Naive thymus-derived CD4-positive, alpha-beta T cell (primary cell): ENCODE results near the gene TMEM63B. TPM values are rescaled to one million over a fixed set of nuclear protein-coding genes. Genes with fewer than 3 reads are reported as not detected.

Source experiments
- ATAC-seq: fragments of 150-1000 bp; cut with Tn5 transposase; 2 replicates; pipeline ENCODE4 v1.10.0; 2021; ENCODE audit warnings: mild to moderate bottlenecking, moderate library complexity
- CTCF ChIA-PET: fragments of 350-600 bp; sonication (Branson Sonifier 250); formaldehyde crosslinking; loops from one replicate; lab custom pipeline; 2021; ENCODE audit warnings: antibody characterized with exemption; lab: Charles Lee
- POLR2A ChIA-PET: fragments of 350-600 bp; sonication (Branson Sonifier 250); formaldehyde crosslinking; loops from one replicate; lab custom pipeline; 2021; ENCODE audit warnings: antibody characterized with exemption, inconsistent platforms; lab: Charles Lee
- DNase-seq, 9 donors: peaks; one replicate each; pipeline versions ENCODE4 v3.0.0 to v3.0.0-alpha.2; 2020 to 2022; ENCODE audit warnings: mixed read lengths in 1 of 9
- H3K27ac ChIP-seq: one replicate; pipeline ENCODE4 v1.7.0; 2013; ENCODE audit warnings: mild to moderate bottlenecking, low read depth, low read length, moderate library complexity
- H3K27me3 ChIP-seq, 2 donors: one replicate each; pipeline ENCODE4 v1.7.0; 2013; ENCODE audit warnings: low read length in 2 of 2, mild to moderate bottlenecking in 2 of 2, moderate library complexity in 2 of 2; ENCODE audit not compliant: control insufficient read depth in 2 of 2, insufficient read depth in 2 of 2
- H3K36me3 ChIP-seq, 3 experiments: 1 replicate in 2 of 3; 2 replicates in 1 of 3; pipeline ENCODE4 v1.7.0; 2013; ENCODE audit warnings: low read length in 3 of 3, mild to moderate bottlenecking in 3 of 3, moderate library complexity in 1 of 3; ENCODE audit not compliant: insufficient read depth in 3 of 3, control insufficient read depth in 2 of 3
- H3K4me1 ChIP-seq, 2 donors: one replicate each; pipeline ENCODE4 v1.7.0; 2013; ENCODE audit warnings: low read length in 2 of 2, mild to moderate bottlenecking in 2 of 2, moderate library complexity in 1 of 2; ENCODE audit not compliant: control insufficient read depth in 2 of 2, insufficient read depth in 2 of 2
- H3K4me3 ChIP-seq: 2 replicates; pipeline ENCODE4 v1.7.0; 2013; ENCODE audit warnings: mild to moderate bottlenecking, low read length
- H3K9me3 ChIP-seq, 3 experiments: 1 replicate in 2 of 3; 2 replicates in 1 of 3; pipeline ENCODE4 v1.7.0; 2013; ENCODE audit warnings: low read length in 3 of 3; ENCODE audit not compliant: control insufficient read depth in 2 of 3
- H3K27ac Mint-ChIP-seq, 9 donors: one replicate each; pipeline ENCODE4 v1.8.0; 2020 to 2022; ENCODE audit warnings: mixed read lengths in 9 of 9, mild to moderate bottlenecking in 8 of 9, moderate library complexity in 5 of 9, inconsistent platforms in 2 of 9
- H3K27me3 Mint-ChIP-seq, 5 donors: one replicate each; pipeline ENCODE4 v1.8.0; 2021 to 2022; ENCODE audit warnings: mixed read lengths in 5 of 5, mild to moderate bottlenecking in 1 of 5
- H3K36me3 Mint-ChIP-seq, 5 donors: one replicate each; pipeline ENCODE4 v1.8.0; 2020 to 2022; ENCODE audit warnings: mixed read lengths in 5 of 5, mild to moderate bottlenecking in 3 of 5, inconsistent platforms in 1 of 5
- H3K4me1 Mint-ChIP-seq, 7 donors: one replicate each; pipeline ENCODE4 v1.8.0; 2020 to 2022; ENCODE audit warnings: mixed read lengths in 7 of 7, mild to moderate bottlenecking in 3 of 7, inconsistent platforms in 1 of 7
- H3K4me3 Mint-ChIP-seq, 10 donors: one replicate each; pipeline ENCODE4 v1.8.0; 2020 to 2022; ENCODE audit warnings: mild to moderate bottlenecking in 10 of 10, mixed read lengths in 10 of 10, moderate library complexity in 6 of 10, inconsistent platforms in 2 of 10
- H3K9me3 Mint-ChIP-seq, 11 donors: one replicate each; pipeline ENCODE4 v1.8.0; 2020 to 2022; ENCODE audit warnings: mixed read lengths in 11 of 11, mild to moderate bottlenecking in 4 of 11, inconsistent platforms in 1 of 11, moderate library complexity in 1 of 11
- intact Hi-C, 2 donors: fragments of 100-400 bp; cut with micrococcal nuclease; formaldehyde crosslinking; loops; one replicate each; pipeline ENCODE4 v1.15.1; 2023
- polyA plus RNA-seq, 2 donors: library from polyadenylated mRNA; unstranded; fragments of 300-500 nt; fragmentation: Illumina TruSeq; gene quantifications; one replicate each; pipeline ENCODE4 v1.2.3, GENCODE V29; 2021
- total RNA-seq, 6 experiments: library from RNA in 5 of 6; stranded (reverse) in 5 of 6; gene quantifications; 1 replicate in 5 of 6; 2 replicates in 1 of 6; pipeline ENCODE4 v1.2.3 and lab custom pipeline; 2021 to 2026

Gene TMEM63B
- total and polyA plus RNA-seq, 7 experiments from 2014 or later, result 0.18 to 21.4 (median 16.2) TPM

DNA sequence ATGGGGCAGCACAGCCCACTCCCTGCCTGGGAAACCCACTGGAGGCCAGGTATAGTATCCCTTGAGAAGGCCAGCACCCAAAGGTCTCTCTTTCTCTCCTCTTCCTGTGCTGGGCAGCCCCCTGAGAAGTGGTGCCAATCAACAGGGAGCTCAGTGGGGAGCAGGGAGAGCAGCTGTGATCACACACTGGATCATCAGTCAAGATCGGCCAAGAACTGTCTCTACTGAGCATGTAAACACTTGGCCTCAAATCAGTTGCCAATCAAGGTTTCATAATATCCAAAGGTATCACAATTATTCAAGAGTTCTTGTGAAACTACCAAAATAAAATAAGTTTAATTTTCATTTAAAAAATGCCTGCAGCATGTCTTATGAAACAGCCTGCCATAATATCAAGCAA, 18.9 kb upstream of the TMEM63B start:
- intact Hi-C loops, result no loop called here
- ChIA-PET POLR2A (interaction anchor here (0.5 kb wide), 1 partner anchor 10 kb away, joined by 3 read pairs; no protein-coding TSS in a partner anchor), CTCF (interaction anchor here (1.1 to 1.3 kb wide), 3 partner anchors 10 to 386 kb away, joined by 3 read pairs; no protein-coding TSS in a partner anchor)
- no peaks in the 10 kb centered on the region for H3K9me3 ChIP-seq
- Mint-ChIP-seq H3K4me1 (peaks cover 0 to 26% (median 5%) of the 10 kb centered on the region in 7 donors), H3K4me3 (no peak overlapping the region), H3K36me3 (peaks cover 10 to 40% (median 18%) of the 10 kb centered on the region in 5 donors), H3K27ac (peak overlapping the region in 1 of 9 donors; percentile 43), H3K9me3 (no peaks in the 10 kb centered on the region), H3K27me3 (no peaks in the 10 kb centered on the region)
- ATAC-seq (no peak), DNase-seq (no peak)
- H3K4me3 ChIP-seq, result no peak overlapping the region
- H3K27ac ChIP-seq, result no peak overlapping the region
- no peaks in the 10 kb centered on the region for H3K27me3 ChIP-seq
- H3K4me1 ChIP-seq, result no peaks in the 10 kb centered on the region
- peaks cover 0 to 73% (median 6%) of the 10 kb centered on the region in 3 experiments for H3K36me3 ChIP-seq

DNA sequence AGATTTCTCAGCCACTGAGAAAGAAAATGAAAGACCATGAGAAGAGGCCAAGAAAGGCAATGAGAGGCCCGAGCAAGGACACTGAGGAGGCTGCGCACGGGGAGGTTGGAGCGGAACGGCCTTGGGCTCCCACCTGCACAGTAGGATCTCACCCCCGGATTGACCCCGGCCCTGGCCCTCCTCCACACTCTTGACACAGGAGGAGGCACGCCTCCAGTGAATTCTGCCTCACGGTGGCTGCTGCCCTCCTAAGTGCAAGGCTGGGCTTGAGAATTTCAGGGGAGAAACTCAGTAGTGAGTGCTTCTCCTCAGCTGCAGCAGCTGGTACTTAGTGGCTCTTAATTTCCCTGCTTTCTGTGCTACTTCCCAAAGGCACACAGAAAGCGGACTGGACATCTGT, 18.1 kb upstream of the TMEM63B start:
- Mint-ChIP-seq H3K27ac (peak overlapping the region in 2 of 9 donors; percentile 9 to 38), H3K4me3 (no peak overlapping the region), H3K9me3 (no peaks in the 10 kb centered on the region), H3K4me1 (peaks cover 0 to 26% (median 5%) of the 10 kb centered on the region in 7 donors), H3K27me3 (no peaks in the 10 kb centered on the region), H3K36me3 (peaks cover 10 to 45% (median 18%) of the 10 kb centered on the region in 5 donors)
- no peak for ATAC-seq
- Histone ChIP-seq H3K36me3 (peaks cover 0 to 73% (median 6%) of the 10 kb centered on the region in 3 experiments), H3K4me3 (no peak overlapping the region), H3K9me3 (no peaks in the 10 kb centered on the region), H3K27ac (no peak overlapping the region), H3K27me3 (no peaks in the 10 kb centered on the region), H3K4me1 (no peaks in the 10 kb centered on the region)
- no peak for DNase-seq
- intact Hi-C loops, result no loop called here
- ChIA-PET POLR2A (no interaction called here), CTCF (interaction anchor here (1.3 kb wide), 1 partner anchor 386 kb away, joined by 3 read pairs; no protein-coding TSS in a partner anchor)

DNA sequence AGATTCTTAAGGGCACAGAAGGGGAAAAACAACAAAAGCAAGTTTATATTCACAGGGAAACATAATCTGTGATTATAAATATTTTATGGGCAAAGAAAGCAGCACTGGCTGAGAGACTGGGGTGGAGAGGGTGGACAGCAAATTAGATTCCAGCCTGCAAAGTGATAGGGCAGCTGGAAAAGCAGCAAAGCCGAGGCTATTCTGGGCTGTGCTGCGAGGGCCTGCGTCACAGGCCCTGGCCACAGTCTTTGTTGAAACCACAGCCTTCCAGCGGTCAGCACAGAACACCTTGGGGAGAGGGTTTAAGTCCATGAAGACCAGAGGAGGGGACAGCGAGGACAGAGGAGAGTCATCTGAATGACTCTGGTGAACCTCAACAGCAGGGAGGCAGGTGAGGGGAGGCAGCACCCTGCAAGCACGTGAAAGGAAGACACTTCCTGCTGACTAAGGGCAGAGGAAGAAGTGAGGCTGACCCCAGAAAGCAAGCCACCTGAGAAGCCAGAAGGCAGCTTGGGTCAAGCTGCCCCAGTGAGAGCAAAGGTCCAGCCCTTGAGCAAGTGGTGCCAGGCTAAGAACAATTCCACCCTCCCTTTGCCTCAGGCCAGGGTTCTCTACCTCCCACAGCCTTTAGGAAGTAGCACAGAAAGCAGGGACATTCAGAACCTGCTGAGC, 17.2 kb upstream of the TMEM63B start:
- intact Hi-C loops, result no loop called here
- no peaks in the 10 kb centered on the region for H3K27me3 Mint-ChIP-seq
- Histone ChIP-seq H3K4me3 (no peak overlapping the region), H3K36me3 (peaks cover 0 to 74% (median 6%) of the 10 kb centered on the region in 3 experiments), H3K27ac (no peak overlapping the region), H3K4me1 (no peaks in the 10 kb centered on the region), H3K9me3 (no peaks in the 10 kb centered on the region), H3K27me3 (no peaks in the 10 kb centered on the region)
- DNase-seq, result no peak
- ChIA-PET CTCF (interaction anchor here (0.9 kb wide), 1 partner anchor 36 kb away, joined by 3 read pairs; no protein-coding TSS in a partner anchor), POLR2A (no interaction called here)
- H3K4me1 Mint-ChIP-seq, result peaks cover 0 to 28% (median 5%) of the 10 kb centered on the region in 7 donors
- H3K9me3 Mint-ChIP-seq, result no peaks in the 10 kb centered on the region
- no peak for ATAC-seq
- H3K4me3 Mint-ChIP-seq, result no peak overlapping the region
- H3K36me3 Mint-ChIP-seq, result peaks cover 10 to 47% (median 18%) of the 10 kb centered on the region in 5 donors
- H3K27ac Mint-ChIP-seq, result peak overlapping the region in 5 of 9 donors; percentile 8 to 65 (median 46)

DNA sequence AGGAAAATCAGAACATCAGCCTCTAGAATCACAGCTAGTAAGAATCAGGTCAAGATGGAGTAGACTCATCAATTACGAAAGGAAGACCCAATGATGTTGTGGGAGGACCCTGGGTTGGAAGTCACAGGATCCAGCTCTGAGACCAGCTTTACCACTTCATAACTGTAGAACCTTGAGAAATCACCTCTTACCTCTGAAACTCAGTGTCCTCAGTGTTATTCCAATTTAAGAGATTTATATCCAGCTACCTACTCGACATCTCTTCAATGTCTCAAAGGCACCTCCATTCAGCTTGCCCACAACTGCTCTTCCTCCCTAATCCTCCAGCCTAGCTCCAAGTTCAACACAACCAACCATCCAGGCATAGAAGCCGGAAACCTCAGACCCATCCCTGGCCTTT, 16.4 kb upstream of the TMEM63B start:
- Mint-ChIP-seq H3K27ac (peak overlapping the region in 2 of 9 donors; percentile 2 to 49), H3K4me3 (no peak overlapping the region), H3K27me3 (no peaks in the 10 kb centered on the region), H3K4me1 (peaks cover 5 to 34% (median 6%) of the 10 kb centered on the region in 7 donors), H3K9me3 (no peaks in the 10 kb centered on the region), H3K36me3 (peaks cover 10 to 54% (median 20%) of the 10 kb centered on the region in 5 donors)
- no peak overlapping the region for H3K27ac ChIP-seq
- H3K36me3 ChIP-seq, result peaks cover 0 to 75% (median 6%) of the 10 kb centered on the region in 3 experiments
- H3K27me3 ChIP-seq, result no peaks in the 10 kb centered on the region
- H3K4me3 ChIP-seq, result no peak overlapping the region
- no peaks in the 10 kb centered on the region for H3K9me3 ChIP-seq
- CTCF ChIA-PET, result interaction anchor here (0.9 kb wide), 1 partner anchor 37 kb away, joined by 3 read pairs; no protein-coding TSS in a partner anchor
- intact Hi-C loops, result no loop called here
- POLR2A ChIA-PET, result no interaction called here
- ATAC-seq (no peak), DNase-seq (no peak)
- H3K4me1 ChIP-seq, result peaks cover 0 to under 1% of the 10 kb centered on the region in 2 donors

DNA sequence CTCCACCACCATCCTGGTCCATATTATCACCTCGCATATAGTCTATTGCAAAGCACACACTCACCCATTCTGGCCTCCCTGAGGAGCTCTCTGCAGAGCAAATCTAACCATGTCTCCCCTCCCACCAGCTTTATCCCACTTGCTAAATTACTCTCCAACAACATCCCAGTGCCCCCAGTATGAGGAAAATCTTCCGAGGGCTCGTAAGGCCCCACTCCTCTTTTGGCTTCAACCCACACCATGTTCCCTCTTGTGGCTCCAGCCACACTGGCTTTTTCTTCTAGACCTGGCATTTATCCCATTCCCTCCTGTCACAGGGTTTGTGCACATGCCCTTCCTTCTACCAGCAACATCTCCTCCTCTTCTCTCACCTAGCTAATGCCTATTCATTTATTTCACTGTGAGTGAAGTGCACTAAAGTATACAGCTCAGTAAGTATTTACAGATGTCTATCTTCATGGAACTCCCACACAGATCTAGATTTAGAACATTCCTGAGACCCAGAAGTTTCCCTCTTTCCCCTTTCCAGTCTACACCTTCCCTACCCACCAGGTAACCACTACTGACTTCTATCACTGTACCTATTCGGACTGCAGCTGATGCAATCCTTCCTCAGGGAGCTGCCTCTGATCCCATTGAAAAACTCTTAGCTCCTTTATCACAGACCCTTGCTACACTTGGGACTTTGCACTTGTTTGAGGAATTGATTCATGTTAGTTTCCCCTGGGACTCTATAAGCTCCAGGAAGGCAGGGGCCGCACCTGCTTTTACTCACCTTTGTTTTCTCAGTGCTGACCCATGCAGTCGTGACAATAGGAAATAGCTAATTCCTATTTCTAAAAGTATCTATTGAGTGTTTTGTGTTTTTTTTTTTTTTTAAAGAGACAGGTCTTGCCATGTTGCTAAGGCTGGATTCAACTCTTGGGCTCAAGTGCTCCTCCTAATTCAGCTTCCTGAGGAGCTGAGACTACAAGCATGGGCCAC, 15.6 kb upstream of the TMEM63B start:
- ATAC-seq (no peak), DNase-seq (no peak)
- intact Hi-C loops, result no loop called here
- Histone ChIP-seq H3K9me3 (no peaks in the 10 kb centered on the region), H3K27me3 (no peaks in the 10 kb centered on the region), H3K27ac (no peak overlapping the region), H3K4me1 (peaks cover 0 to 5% of the 10 kb centered on the region in 2 donors), H3K4me3 (no peak overlapping the region), H3K36me3 (peaks cover 0 to 74% (median 6%) of the 10 kb centered on the region in 3 experiments)
- CTCF ChIA-PET, result interaction anchor here (0.9 kb wide), 1 partner anchor 37 kb away, joined by 3 read pairs; no protein-coding TSS in a partner anchor
- Mint-ChIP-seq H3K9me3 (no peaks in the 10 kb centered on the region), H3K36me3 (peaks cover 10 to 51% (median 19%) of the 10 kb centered on the region in 5 donors), H3K4me1 (peaks cover 10 to 34% (median 14%) of the 10 kb centered on the region in 7 donors), H3K4me3 (no peak overlapping the region), H3K27me3 (no peaks in the 10 kb centered on the region), H3K27ac (peak overlapping the region in 3 of 9 donors; percentile 2 to 51 (median 49))
- POLR2A ChIA-PET, result interaction anchor here (0.6 kb wide), 1 partner anchor 442 kb away, joined by 3 read pairs; no protein-coding TSS in a partner anchor

DNA sequence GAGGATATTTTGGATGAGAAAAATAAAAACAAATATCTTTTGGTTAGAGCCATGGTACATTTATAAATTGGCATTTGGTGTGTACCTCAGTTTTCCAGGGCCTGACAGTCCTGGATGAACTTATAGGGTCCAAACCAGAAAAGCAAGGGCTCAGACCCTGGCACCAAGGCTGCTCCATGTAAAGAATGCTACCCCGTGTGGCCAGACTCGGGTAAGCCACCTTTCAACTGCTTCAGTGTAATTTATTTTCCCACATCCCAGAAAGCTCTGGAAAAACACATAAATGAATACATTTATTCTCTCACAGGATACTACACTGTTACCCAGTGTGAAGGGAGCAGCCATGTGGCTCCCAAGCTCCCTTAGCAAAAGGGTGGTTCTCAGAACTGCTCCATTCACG, 13.9 kb upstream of the TMEM63B start:
- no peak overlapping the region for H3K27ac Mint-ChIP-seq
- H3K27ac ChIP-seq, result no peak overlapping the region
- intact Hi-C loops, result no loop called here
- H3K4me3 Mint-ChIP-seq, result no peak overlapping the region
- no peaks in the 10 kb centered on the region for H3K27me3 Mint-ChIP-seq
- ChIA-PET CTCF (no interaction called here), POLR2A (no interaction called here)
- no peaks in the 10 kb centered on the region for H3K9me3 ChIP-seq
- H3K4me1 Mint-ChIP-seq, result peaks cover 18 to 46% (median 27%) of the 10 kb centered on the region in 7 donors
- H3K4me3 ChIP-seq, result no peak overlapping the region
- no peaks in the 10 kb centered on the region for H3K27me3 ChIP-seq
- ATAC-seq (no peak), DNase-seq (no peak)
- H3K36me3 Mint-ChIP-seq, result peaks cover 10 to 49% (median 20%) of the 10 kb centered on the region in 5 donors
- peaks cover 0 to 5% of the 10 kb centered on the region in 2 donors for H3K4me1 ChIP-seq
- peaks cover 0 to 63% (median 6%) of the 10 kb centered on the region in 3 experiments for H3K36me3 ChIP-seq
- no peaks in the 10 kb centered on the region for H3K9me3 Mint-ChIP-seq
